NCI-H345 treated with DMSO at 0.1 percent for 48 hours (cell line): ENCODE data around the gene PTPRN2.

Experiments
- DNase-seq: peaks from one replicate; lab custom pipeline; 2025; ENCODE audit not compliant: unreplicated experiment; lab: John Stamatoyannopoulos, UW

The PTPRN2 gene

GRCh38 chr7:157561523-157561785, 1026.2 kb downstream of the PTPRN2 start:
- DNase-seq = no peak

GRCh38 chr7:157560710-157561522, 1026.7 kb downstream of the PTPRN2 start:
- DNase-seq = no peak

- no peak for DNase-seq
These were observed 1027.4 kb downstream of the PTPRN2 start for GRCh38 chr7:157560258-157560654.

GRCh38 chr7:157559596-157560257, 1027.9 kb downstream of the PTPRN2 start:
- DNase-seq = no peak

GRCh38 chr7:157558875-157559595, 1028.6 kb downstream of the PTPRN2 start:
- DNase-seq = no peak

GRCh38 chr7:157558516-157558874, 1029.1 kb downstream of the PTPRN2 start:
- DNase-seq = no peak

- no peak for DNase-seq
These were observed 1029.6 kb downstream of the PTPRN2 start for GRCh38 chr7:157558061-157558460.

- DNase-seq = no peak
These were observed 1030.4 kb downstream of the PTPRN2 start for GRCh38 chr7:157557263-157557662.

GRCh38 chr7:157556642-157556944, 1031.0 kb downstream of the PTPRN2 start:
- DNase-seq = no peak

- no peak for DNase-seq
These were observed 1031.5 kb downstream of the PTPRN2 start for GRCh38 chr7:157555944-157556641.

- no peak for DNase-seq
These were observed 1032.3 kb downstream of the PTPRN2 start for GRCh38 chr7:157555313-157555712.

- DNase-seq = no peak
These were observed 1033.0 kb downstream of the PTPRN2 start for GRCh38 chr7:157554393-157555238.

GRCh38 chr7:157553256-157553655, 1034.4 kb downstream of the PTPRN2 start:
- no peak for DNase-seq

GRCh38 chr7:157552295-157552993, 1035.2 kb downstream of the PTPRN2 start:
- DNase-seq = no peak

- DNase-seq = no peak
These were observed 1036.1 kb downstream of the PTPRN2 start for GRCh38 chr7:157551325-157552070.

GRCh38 chr7:157550300-157551275, 1037.0 kb downstream of the PTPRN2 start:
- no peak for DNase-seq

- no peak for DNase-seq
These were observed 1037.9 kb downstream of the PTPRN2 start for GRCh38 chr7:157549612-157550299.
